ENCODE data around the gene IFI30. TPM values are rescaled to one million over a fixed set of nuclear protein-coding genes. Genes with fewer than 3 reads are reported as not detected.

The IFI30 gene
- polyA plus RNA-seq, 1 of the 3 experiments (the other 2 are of a cell fraction), result 11.6 TPM

GRCh38 chr19:18123819-18124218, 49.8 kb upstream of the IFI30 start:
- ChIA-PET POLR2A (no interaction called here), CTCF (interaction anchor here (1.3 to 1.5 kb wide), 2 partner anchors 13 to 117 kb away, joined by 3 to 4 read pairs; no protein-coding TSS in a partner anchor)
- peak; percentile 17 for DNase-seq
- 87% methylated on average over 25 of the region's 26 CpGs for WGBS (ENCODE audit: low lambda C conversion rate)
- H3K79me2 ChIP-seq (ENCODE audit: insufficient read depth), result no peaks in the 10 kb centered on the region
- no peak for TF ChIP-seq RCOR1 (IDR thresholded peaks at IDR 0.05; ENCODE audit: low read length)
- TF ChIP-seq CTCF (IDR thresholded peaks at IDR 0.05), result no peak
- TF ChIP-seq RAD21 (IDR thresholded peaks at IDR 0.05; ENCODE audit: low read length), result no peak
- TF ChIP-seq ELF1 (IDR thresholded peaks at IDR 0.05), result no peak
- TF ChIP-seq JUND (IDR thresholded peaks at IDR 0.05), result no peak
- no peak for TF ChIP-seq NRF1 (IDR thresholded peaks at IDR 0.05; ENCODE audit: low read depth, low read length)
- TF ChIP-seq, protein P1, sequence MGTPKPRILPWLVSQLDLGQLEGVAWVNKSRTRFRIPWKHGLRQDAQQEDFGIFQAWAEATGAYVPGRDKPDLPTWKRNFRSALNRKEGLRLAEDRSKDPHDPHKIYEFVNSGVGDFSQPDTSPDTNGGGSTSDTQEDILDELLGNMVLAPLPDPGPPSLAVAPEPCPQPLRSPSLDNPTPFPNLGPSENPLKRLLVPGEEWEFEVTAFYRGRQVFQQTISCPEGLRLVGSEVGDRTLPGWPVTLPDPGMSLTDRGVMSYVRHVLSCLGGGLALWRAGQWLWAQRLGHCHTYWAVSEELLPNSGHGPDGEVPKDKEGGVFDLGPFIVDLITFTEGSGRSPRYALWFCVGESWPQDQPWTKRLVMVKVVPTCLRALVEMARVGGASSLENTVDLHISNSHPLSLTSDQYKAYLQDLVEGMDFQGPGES (IDR thresholded peaks at IDR 0.05; ENCODE audit: low read depth, low read length), result no peak
- TF ChIP-seq USF1 (IDR thresholded peaks at IDR 0.05; ENCODE audit: borderline replicate concordance, low read depth), result no peak
- no peak for TF ChIP-seq FOXJ3 (CRISPR knock-in tag; IDR thresholded peaks at IDR 0.05)
- no peak for TF ChIP-seq MEF2A (IDR thresholded peaks at IDR 0.05; ENCODE audit: borderline replicate concordance, low read depth)
- no peaks in the 10 kb centered on the region for H3K27me3 ChIP-seq (ENCODE audit: insufficient read depth)
- H3K9me3 ChIP-seq, result no peaks in the 10 kb centered on the region
- peaks cover 2 to 15% of the 10 kb centered on the region in 2 experiments for H3K36me3 ChIP-seq (replicated peaks in 1 of 2; ENCODE audit: control insufficient read depth in 1 of 2, insufficient read depth in 2 of 2, low read length in 1 of 2)
- no peak overlapping the region for H3K27ac ChIP-seq (ENCODE audit: low read depth in 2 of 2, low read length in 1 of 2)
- H3K9me2 ChIP-seq, result no peaks in the 10 kb centered on the region
- H3K4me3 ChIP-seq (ENCODE audit: low read depth in 2 of 2, low read length in 1 of 2), result no peak overlapping the region
- no peaks in the 10 kb centered on the region for H3F3A ChIP-seq (replicated peaks; ENCODE audit: insufficient read depth)
- H3K4me2 ChIP-seq, result no peak overlapping the region
- H3K9ac ChIP-seq, result no peak overlapping the region
- no peak overlapping the region for H2AFZ ChIP-seq (ENCODE audit: low read depth)
- peaks cover 0 to 1% of the 10 kb centered on the region in 2 experiments; a peak in 1 of 4 replicates for H3K4me1 ChIP-seq (ENCODE audit: control insufficient read depth in 1 of 2, insufficient read depth in 2 of 2, low read depth in 1 of 2, low read length in 1 of 2)
- H4K20me1 ChIP-seq (ENCODE audit: insufficient read depth), result no peaks in the 10 kb centered on the region

DNA sequence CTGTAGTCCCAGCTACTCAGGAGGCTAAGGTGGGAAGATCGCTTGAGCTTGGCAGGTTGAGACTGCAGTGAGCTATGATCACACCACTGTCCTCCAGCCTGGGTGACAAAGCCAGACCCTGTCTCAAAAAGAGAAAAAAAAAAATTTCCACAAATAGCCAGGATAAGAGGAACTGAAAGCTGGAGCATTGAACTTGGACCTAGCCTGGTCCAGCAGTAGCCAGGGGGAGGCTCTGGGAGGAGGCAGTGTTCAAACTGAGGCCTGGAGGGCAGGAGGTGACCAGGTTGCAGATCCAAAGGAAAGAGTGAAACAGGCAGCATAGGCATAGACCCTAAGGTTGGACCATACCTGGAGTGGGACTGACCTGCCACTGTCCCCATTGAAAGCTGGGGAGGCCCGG, 47.5 kb upstream of the IFI30 start:
- no peak overlapping the region for H2AFZ ChIP-seq (ENCODE audit: low read depth)
- ChIA-PET POLR2A (no interaction called here), CTCF (interaction anchor here (1.2 kb wide), 1 partner anchor 13 kb away, joined by 3 read pairs; no protein-coding TSS in a partner anchor)
- no peak for DNase-seq
- TF ChIP-seq SMC3 (IDR thresholded peaks at IDR 0.05; ENCODE audit: low read depth, low read length), result no peak
- TF ChIP-seq NRF1 (IDR thresholded peaks at IDR 0.05; ENCODE audit: low read depth, low read length), result no peak
- TF ChIP-seq GABPA (IDR thresholded peaks at IDR 0.05; ENCODE audit: low read depth), result no peak
- TF ChIP-seq RCOR1 (IDR thresholded peaks at IDR 0.05; ENCODE audit: low read length), result no peak
- no peak for TF ChIP-seq USF1 (IDR thresholded peaks at IDR 0.05; ENCODE audit: borderline replicate concordance, low read depth)
- TF ChIP-seq REST (IDR thresholded peaks at IDR 0.05; ENCODE audit: low read depth, low read length), result no peak
- no peak overlapping the region for H3K9ac ChIP-seq
- H4K20me1 ChIP-seq (ENCODE audit: insufficient read depth), result no peaks in the 10 kb centered on the region
- no peaks in the 10 kb centered on the region for H3K9me3 ChIP-seq
- no peaks in the 10 kb centered on the region for H3K9me2 ChIP-seq
- H3K4me2 ChIP-seq, result no peak overlapping the region
- no peaks in the 10 kb centered on the region for H3K4me1 ChIP-seq (ENCODE audit: control insufficient read depth in 1 of 2, insufficient read depth in 2 of 2, low read depth in 1 of 2, low read length in 1 of 2)
- no peaks in the 10 kb centered on the region for H3K79me2 ChIP-seq (ENCODE audit: insufficient read depth)
- H3F3A ChIP-seq (replicated peaks; ENCODE audit: insufficient read depth), result no peaks in the 10 kb centered on the region
- no peak overlapping the region for H3K27ac ChIP-seq (ENCODE audit: low read depth in 2 of 2, low read length in 1 of 2)
- 93% methylated on average over 2 of the region's 2 CpGs for WGBS (ENCODE audit: low lambda C conversion rate)
- H3K27me3 ChIP-seq (ENCODE audit: insufficient read depth), result no peaks in the 10 kb centered on the region
- H3K36me3 ChIP-seq (replicated peaks in 1 of 2; ENCODE audit: control insufficient read depth in 1 of 2, insufficient read depth in 2 of 2, low read length in 1 of 2), result peaks cover 7 to 22% of the 10 kb centered on the region in 2 experiments
- no peak overlapping the region for H3K4me3 ChIP-seq (ENCODE audit: low read depth in 2 of 2, low read length in 1 of 2)

All from SK-N-SH (cell line).